ENCODE measurements around the gene MYO1A. TPM values are rescaled to one million over a fixed set of nuclear protein-coding genes. Genes with fewer than 3 reads are reported as not detected.
"Not testable (repeated sequence)": the region's sequence is repeated elsewhere in the genome, so short reads cannot be mapped to it uniquely, and the experiment has no call there.

The MYO1A gene
- total RNA-seq, 1 experiment from 2014 or later = 3.8 TPM

DNA sequence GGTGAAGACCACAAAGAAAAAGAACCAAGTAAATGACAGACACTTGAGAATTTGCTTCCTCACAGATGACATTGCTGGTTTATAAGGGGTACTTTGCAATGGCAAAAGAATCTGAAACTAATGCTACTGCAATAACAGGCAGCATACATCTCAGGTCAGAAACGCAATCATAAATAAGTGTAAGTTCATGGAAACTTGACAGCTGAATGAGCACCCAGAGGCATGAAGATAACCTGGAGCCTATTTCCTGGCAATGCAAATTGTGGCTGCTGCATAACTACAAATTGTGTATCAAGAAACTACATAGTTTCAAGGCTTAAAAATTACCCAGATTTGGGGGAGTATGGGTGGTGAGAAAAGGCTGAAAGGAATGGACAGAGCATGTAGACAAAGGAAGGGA, 8.5 kb upstream of the MYO1A start:
- DNase-seq = no peak
- Histone ChIP-seq H3K4me2 (ENCODE audit: low read depth, low read length, poor library complexity, severe bottlenecking) (no peak overlapping the region), H3K4me3 (ENCODE audit: low read length) (no peak overlapping the region), H3K4me1 (ENCODE audit: low read length) (no peaks in the 10 kb centered on the region), H3K27ac (ENCODE audit: low read length) (no peak overlapping the region), H3K27me3 (ENCODE audit: low read length) (no peaks in the 10 kb centered on the region), H3K79me2 (ENCODE audit: low read length) (no peaks in the 10 kb centered on the region), H4K20me1 (ENCODE audit: insufficient read depth, low read depth, low read length) (no peaks in the 10 kb centered on the region), H3K9me3 (ENCODE audit: low read length) (no peaks in the 10 kb centered on the region), H3K9ac (ENCODE audit: low read length) (no peak overlapping the region), H3K36me3 (ENCODE audit: insufficient read depth, low read length) (peaks cover 68% of the 10 kb centered on the region), H2AFZ (ENCODE audit: low read length) (no peak overlapping the region), H3K9me2 (replicated peaks; ENCODE audit: insufficient read depth, low read length) (no peaks in the 10 kb centered on the region)

- Histone ChIP-seq H3K9me2 (replicated peaks; ENCODE audit: insufficient read depth, low read length) (no peaks in the 10 kb centered on the region), H3K4me3 (ENCODE audit: low read length) (no peak overlapping the region), H3K9ac (ENCODE audit: low read length) (no peak overlapping the region), H4K20me1 (ENCODE audit: insufficient read depth, low read depth, low read length) (no peaks in the 10 kb centered on the region), H3K4me2 (ENCODE audit: low read depth, low read length, poor library complexity, severe bottlenecking) (no peak overlapping the region), H3K36me3 (ENCODE audit: insufficient read depth, low read length) (peaks cover 59% of the 10 kb centered on the region), H3K79me2 (ENCODE audit: low read length) (no peaks in the 10 kb centered on the region), H3K9me3 (ENCODE audit: low read length) (no peaks in the 10 kb centered on the region), H3K4me1 (ENCODE audit: low read length) (no peaks in the 10 kb centered on the region), H2AFZ (ENCODE audit: low read length) (no peak overlapping the region), H3K27ac (ENCODE audit: low read length) (no peak overlapping the region), H3K27me3 (ENCODE audit: low read length) (no peaks in the 10 kb centered on the region)
- no peak for DNase-seq
Measured at GRCh38 chr12:57057067-57057751, 7.3 kb upstream of the MYO1A start.

- no peak overlapping the region for H3K4me2 ChIP-seq (ENCODE audit: low read depth, low read length, poor library complexity, severe bottlenecking)
- peaks cover 53% of the 10 kb centered on the region for H3K36me3 ChIP-seq (ENCODE audit: insufficient read depth, low read length)
- no peak for DNase-seq
- H2AFZ ChIP-seq (ENCODE audit: low read length) = no peak overlapping the region
- H3K27me3 ChIP-seq (ENCODE audit: low read length) = no peaks in the 10 kb centered on the region
- H3K4me3 ChIP-seq (ENCODE audit: low read length) = no peak overlapping the region
- no peak overlapping the region for H3K9ac ChIP-seq (ENCODE audit: low read length)
- H3K9me3 ChIP-seq (ENCODE audit: low read length) = no peaks in the 10 kb centered on the region
- H3K4me1 ChIP-seq (ENCODE audit: low read length) = no peaks in the 10 kb centered on the region
- H4K20me1 ChIP-seq (ENCODE audit: insufficient read depth, low read depth, low read length) = no peaks in the 10 kb centered on the region
- H3K79me2 ChIP-seq (ENCODE audit: low read length) = no peaks in the 10 kb centered on the region
- H3K9me2 ChIP-seq (replicated peaks; ENCODE audit: insufficient read depth, low read length) = no peaks in the 10 kb centered on the region
- H3K27ac ChIP-seq (ENCODE audit: low read length) = no peak overlapping the region
Measured at GRCh38 chr12:57055824-57056223, 5.9 kb upstream of the MYO1A start.

- H3K4me2 ChIP-seq (ENCODE audit: low read depth, low read length, poor library complexity, severe bottlenecking); H2AFZ ChIP-seq (ENCODE audit: low read length); H3K27ac ChIP-seq (ENCODE audit: low read length); H3K4me1 ChIP-seq (ENCODE audit: low read length); H3K4me3 ChIP-seq (ENCODE audit: low read length); H3K9me3 ChIP-seq (ENCODE audit: low read length); H3K9me2 ChIP-seq (replicated peaks; ENCODE audit: insufficient read depth, low read length); DNase-seq; H3K9ac ChIP-seq (ENCODE audit: low read length); H3K79me2 ChIP-seq (ENCODE audit: low read length); H3K27me3 ChIP-seq (ENCODE audit: low read length); H4K20me1 ChIP-seq (ENCODE audit: insufficient read depth, low read depth, low read length): not testable (repeated sequence)
- peaks cover 35% of the 10 kb centered on the region for H3K36me3 ChIP-seq (ENCODE audit: insufficient read depth, low read length)
Measured at GRCh38 chr12:57053901-57054300, 4.0 kb upstream of the MYO1A start.

DNA sequence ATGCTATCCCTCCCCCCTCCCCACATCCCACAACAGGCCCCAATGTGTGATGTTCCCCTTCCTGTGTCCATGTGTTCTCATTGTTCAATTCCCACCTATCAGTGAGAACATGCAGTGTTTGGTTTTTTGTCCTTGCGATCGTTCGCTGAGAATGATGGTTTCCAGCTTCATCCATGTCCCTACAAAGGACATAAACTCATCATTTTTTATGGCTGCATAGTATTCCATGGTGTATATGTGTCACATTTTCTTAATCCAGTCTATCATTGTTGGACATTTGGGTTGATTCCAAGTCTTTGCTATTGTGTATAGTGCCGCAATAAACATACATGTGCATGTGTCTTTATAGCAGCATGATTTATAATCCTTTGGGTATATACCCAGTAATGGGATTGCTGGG, 3.2 kb upstream of the MYO1A start:
- H3K36me3 ChIP-seq (ENCODE audit: insufficient read depth, low read length) = peaks cover 27% of the 10 kb centered on the region
- not testable (repeated sequence) for H3K9me2 ChIP-seq (replicated peaks; ENCODE audit: insufficient read depth, low read length); H3K79me2 ChIP-seq (ENCODE audit: low read length); H3K4me3 ChIP-seq (ENCODE audit: low read length); H3K4me2 ChIP-seq (ENCODE audit: low read depth, low read length, poor library complexity, severe bottlenecking); H3K9me3 ChIP-seq (ENCODE audit: low read length); H2AFZ ChIP-seq (ENCODE audit: low read length); H4K20me1 ChIP-seq (ENCODE audit: insufficient read depth, low read depth, low read length); H3K4me1 ChIP-seq (ENCODE audit: low read length); H3K9ac ChIP-seq (ENCODE audit: low read length); H3K27ac ChIP-seq (ENCODE audit: low read length); H3K27me3 ChIP-seq (ENCODE audit: low read length); DNase-seq

- Histone ChIP-seq H3K9me2 (replicated peaks; ENCODE audit: insufficient read depth, low read length) (no peaks in the 10 kb centered on the region), H4K20me1 (ENCODE audit: insufficient read depth, low read depth, low read length) (no peaks in the 10 kb centered on the region), H3K9me3 (ENCODE audit: low read length) (no peaks in the 10 kb centered on the region), H3K4me1 (ENCODE audit: low read length) (peaks cover 8% of the 10 kb centered on the region), H3K36me3 (ENCODE audit: insufficient read depth, low read length) (peaks cover 6% of the 10 kb centered on the region), H3K79me2 (ENCODE audit: low read length) (no peaks in the 10 kb centered on the region), H3K27me3 (ENCODE audit: low read length) (no peaks in the 10 kb centered on the region), H3K4me3 (ENCODE audit: low read length) (no peak overlapping the region), H2AFZ (ENCODE audit: low read length) (no peak overlapping the region), H3K9ac (ENCODE audit: low read length) (no peak overlapping the region), H3K4me2 (ENCODE audit: low read depth, low read length, poor library complexity, severe bottlenecking) (no peak overlapping the region), H3K27ac (ENCODE audit: low read length) (no peak overlapping the region)
- no peak for DNase-seq
Measured at GRCh38 chr12:57051011-57051410, 1.1 kb upstream of the MYO1A start.

- no peaks in the 10 kb centered on the region for H3K9me3 ChIP-seq (ENCODE audit: low read length)
- DNase-seq = no peak
- no peaks in the 10 kb centered on the region for H3K79me2 ChIP-seq (ENCODE audit: low read length)
- no peak overlapping the region for H3K4me3 ChIP-seq (ENCODE audit: low read length)
- no peak overlapping the region for H3K27ac ChIP-seq (ENCODE audit: low read length)
- H3K27me3 ChIP-seq (ENCODE audit: low read length) = no peaks in the 10 kb centered on the region
- H3K9me2 ChIP-seq (replicated peaks; ENCODE audit: insufficient read depth, low read length) = no peaks in the 10 kb centered on the region
- H4K20me1 ChIP-seq (ENCODE audit: insufficient read depth, low read depth, low read length) = no peaks in the 10 kb centered on the region
- H3K9ac ChIP-seq (ENCODE audit: low read length) = no peak overlapping the region
- H3K4me1 ChIP-seq (ENCODE audit: low read length) = peaks cover 8% of the 10 kb centered on the region
- no peak overlapping the region for H2AFZ ChIP-seq (ENCODE audit: low read length)
- no peaks in the 10 kb centered on the region for H3K36me3 ChIP-seq (ENCODE audit: insufficient read depth, low read length)
- no peak overlapping the region for H3K4me2 ChIP-seq (ENCODE audit: low read depth, low read length, poor library complexity, severe bottlenecking)
Measured at GRCh38 chr12:57049119-57049446, 846 bp downstream of the MYO1A start.

- Histone ChIP-seq H3K4me3 (ENCODE audit: low read length) (no peak overlapping the region), H3K9me3 (ENCODE audit: low read length) (no peaks in the 10 kb centered on the region), H3K36me3 (ENCODE audit: insufficient read depth, low read length) (no peaks in the 10 kb centered on the region), H4K20me1 (ENCODE audit: insufficient read depth, low read depth, low read length) (no peaks in the 10 kb centered on the region), H3K27ac (ENCODE audit: low read length) (no peak overlapping the region), H3K79me2 (ENCODE audit: low read length) (no peaks in the 10 kb centered on the region), H3K27me3 (ENCODE audit: low read length) (no peaks in the 10 kb centered on the region), H3K4me2 (ENCODE audit: low read depth, low read length, poor library complexity, severe bottlenecking) (no peak overlapping the region), H3K4me1 (ENCODE audit: low read length) (peaks cover 8% of the 10 kb centered on the region), H3K9ac (ENCODE audit: low read length) (no peak overlapping the region), H3K9me2 (replicated peaks; ENCODE audit: insufficient read depth, low read length) (no peaks in the 10 kb centered on the region), H2AFZ (ENCODE audit: low read length) (no peak overlapping the region)
- DNase-seq = no peak
Measured at GRCh38 chr12:57048423-57049118, 1.4 kb downstream of the MYO1A start.
